Activated naive CD8-positive, alpha-beta T cell treated with anti-CD3 and anti-CD28 coated beads, Interleukin-2, amount 10 ng/mL, durations not matched to agents 7 days and 5 days (primary cell): ENCODE data around the gene CEP68. TPM values are rescaled to one million over a fixed set of nuclear protein-coding genes. Genes with fewer than 3 reads are reported as not detected.

Experiments
- ATAC-seq: fragments of 150-1000 bp; cut with Tn5 transposase; one replicate; pipeline ENCODE4 v1.10.0; 2021; ENCODE audit warnings: low read depth, moderate library complexity
- POLR2A ChIA-PET: fragments of 350-600 bp; sonication (Branson Sonifier 250); formaldehyde crosslinking; loops from one replicate; lab custom pipeline; 2021; ENCODE audit warnings: antibody characterized with exemption; lab: Charles Lee
- DNase-seq: peaks from one replicate; pipeline ENCODE4 v3.0.0; 2021
- H3K27ac Mint-ChIP-seq: one replicate; pipeline ENCODE4 v1.8.0; 2022; ENCODE audit warnings: mild to moderate bottlenecking, mixed read lengths
- H3K27me3 Mint-ChIP-seq: one replicate; pipeline ENCODE4 v1.8.0; 2022; ENCODE audit warnings: mild to moderate bottlenecking, moderate library complexity, mixed read lengths
- H3K36me3 Mint-ChIP-seq: one replicate; pipeline ENCODE4 v1.8.0; 2021; ENCODE audit warnings: mild to moderate bottlenecking, mixed read lengths
- H3K4me1 Mint-ChIP-seq: one replicate; pipeline ENCODE4 v1.8.0; 2021; ENCODE audit warnings: mixed read lengths
- H3K4me3 Mint-ChIP-seq: one replicate; pipeline ENCODE4 v1.8.0; 2022; ENCODE audit warnings: mild to moderate bottlenecking, moderate library complexity, mixed read lengths
- H3K9me3 Mint-ChIP-seq: one replicate; pipeline ENCODE4 v1.8.0; 2021; ENCODE audit warnings: mixed read lengths
- total RNA-seq, 2 experiments: library from RNA; stranded (reverse); gene quantifications; one replicate each; pipeline ENCODE4 v1.2.3, GENCODE V29; 2021

Gene CEP68
- total RNA-seq, 2 experiments from 2014 or later, result 20.9 to 22.8 TPM

DNA sequence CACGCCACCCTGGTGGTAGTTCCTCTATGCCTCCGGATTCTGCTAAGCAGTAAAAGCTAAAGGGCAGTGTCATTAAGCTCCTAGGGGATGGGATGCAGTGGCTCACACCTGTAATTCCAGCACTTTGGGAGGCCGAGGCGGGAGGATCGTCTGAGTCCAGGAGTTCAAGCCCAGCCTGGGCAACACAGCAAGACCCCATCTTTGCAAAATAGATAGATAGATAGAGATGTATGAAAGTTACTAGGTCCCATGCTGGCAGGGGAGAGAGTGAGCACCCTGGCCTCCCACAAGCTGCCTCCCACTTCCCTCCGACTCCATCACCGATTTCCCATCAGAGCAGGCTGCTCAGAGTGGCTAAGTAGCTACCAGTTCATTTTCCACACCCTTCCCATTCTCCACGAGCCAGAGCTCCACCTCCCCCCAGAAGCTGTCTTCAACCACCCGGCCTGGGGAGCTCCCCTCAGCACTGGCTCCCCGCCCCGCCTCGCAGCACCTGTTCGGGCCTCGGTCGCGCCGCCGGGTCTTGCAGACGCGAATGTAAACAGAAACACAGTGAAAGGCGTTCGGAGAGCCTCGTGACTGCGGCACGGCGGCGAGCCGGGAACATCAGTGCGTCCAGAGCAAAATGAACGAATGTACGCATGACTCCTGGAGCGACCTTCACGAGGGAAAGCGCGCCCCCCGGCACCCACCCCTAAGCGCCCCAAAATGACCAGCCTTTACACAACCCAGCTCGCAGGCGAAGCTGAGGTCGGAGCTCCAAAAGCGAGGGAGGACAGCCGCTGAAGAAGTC lies 598 bp upstream of the CEP68 start:
- H3K27ac Mint-ChIP-seq, result peak overlapping the region; percentile 88
- peaks cover 2% of the 10 kb centered on the region for H3K9me3 Mint-ChIP-seq
- ATAC-seq, result peak; percentile 32
- H3K4me3 Mint-ChIP-seq, result peak overlapping the region; percentile 97
- POLR2A ChIA-PET, result interaction anchor here (0.8 to 3.7 kb wide), 7 partner anchors 8 to 172 kb away, joined by 3 to 24 read pairs (median 7); partner anchors contain the start of genes ACTR2 and RAB1A
- peaks cover 13% of the 10 kb centered on the region for H3K36me3 Mint-ChIP-seq
- peaks cover 54% of the 10 kb centered on the region for H3K4me1 Mint-ChIP-seq
- peaks cover 4% of the 10 kb centered on the region for H3K27me3 Mint-ChIP-seq
- DNase-seq, result no peak

DNA sequence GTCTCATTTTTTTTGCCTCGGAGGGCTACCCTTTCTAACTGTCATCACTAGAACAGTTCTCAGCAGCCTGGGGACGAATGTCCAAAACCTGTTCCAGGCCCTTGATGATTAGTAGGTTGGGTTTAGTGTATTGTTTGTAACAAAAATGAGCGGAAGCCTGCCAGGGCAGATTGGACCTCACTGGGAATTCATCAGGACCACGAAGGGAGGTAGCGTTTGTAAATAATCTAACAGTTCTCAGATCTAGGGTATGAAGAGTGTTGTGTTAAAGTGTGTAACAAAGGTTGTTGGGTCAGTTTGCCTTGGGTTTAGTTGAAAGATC lies 799 bp downstream of the CEP68 start:
- Mint-ChIP-seq H3K36me3 (peaks cover 1% of the 10 kb centered on the region), H3K4me3 (peak overlapping the region; percentile 88), H3K4me1 (peaks cover 52% of the 10 kb centered on the region), H3K27ac (peak overlapping the region; percentile 75), H3K27me3 (peaks cover 2% of the 10 kb centered on the region), H3K9me3 (peaks cover under 1% of the 10 kb centered on the region)
- DNase-seq (no peak), ATAC-seq (no peak)
- POLR2A ChIA-PET, result interaction anchor here (0.6 to 3.7 kb wide), 4 partner anchors 13 to 170 kb away, joined by 3 to 24 read pairs (median 14); partner anchors contain the start of genes ACTR2 and RAB1A

DNA sequence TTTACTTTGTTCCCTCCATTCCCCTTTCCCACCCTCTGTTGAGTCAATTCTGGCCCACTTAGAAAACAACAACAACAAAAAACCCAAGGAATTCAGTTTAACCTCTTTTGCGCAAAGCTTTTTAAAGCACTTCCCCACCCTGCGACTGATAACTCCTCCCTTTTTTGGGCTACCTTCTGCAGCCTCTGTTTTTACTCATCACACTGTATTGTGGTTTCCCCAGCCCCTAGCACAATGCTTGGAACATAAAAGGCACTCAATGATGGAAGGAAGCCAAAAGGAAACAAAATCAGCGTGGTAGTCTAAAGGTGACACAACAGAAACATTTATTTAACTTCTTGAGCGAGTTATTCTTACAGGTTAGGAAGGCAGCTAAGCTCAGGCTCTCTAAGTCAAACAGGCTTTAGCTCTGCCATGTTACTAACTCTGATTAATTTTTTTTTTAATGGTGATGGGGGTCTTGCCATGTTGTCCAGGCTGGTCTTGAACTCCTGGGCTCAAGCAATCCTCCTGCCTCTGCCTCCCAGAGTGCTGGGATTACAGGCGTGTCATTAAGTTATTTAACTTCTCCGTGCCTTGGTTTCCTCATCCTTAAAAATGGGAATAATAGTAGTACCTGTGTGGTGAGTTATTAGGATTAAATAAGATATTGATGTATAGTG lies 1.3 kb downstream of the CEP68 start:
- Mint-ChIP-seq H3K27me3 (peaks cover 2% of the 10 kb centered on the region), H3K4me1 (peaks cover 50% of the 10 kb centered on the region), H3K36me3 (no peaks in the 10 kb centered on the region), H3K9me3 (no peaks in the 10 kb centered on the region), H3K4me3 (peak overlapping the region; percentile 88), H3K27ac (peak overlapping the region; percentile 75)
- DNase-seq, result no peak
- POLR2A ChIA-PET, result interaction anchor here (0.6 to 3.7 kb wide), 4 partner anchors 16 to 170 kb away, joined by 3 to 24 read pairs (median 12); partner anchors contain the start of genes ACTR2 and RAB1A
- peak; percentile 54 for ATAC-seq

DNA sequence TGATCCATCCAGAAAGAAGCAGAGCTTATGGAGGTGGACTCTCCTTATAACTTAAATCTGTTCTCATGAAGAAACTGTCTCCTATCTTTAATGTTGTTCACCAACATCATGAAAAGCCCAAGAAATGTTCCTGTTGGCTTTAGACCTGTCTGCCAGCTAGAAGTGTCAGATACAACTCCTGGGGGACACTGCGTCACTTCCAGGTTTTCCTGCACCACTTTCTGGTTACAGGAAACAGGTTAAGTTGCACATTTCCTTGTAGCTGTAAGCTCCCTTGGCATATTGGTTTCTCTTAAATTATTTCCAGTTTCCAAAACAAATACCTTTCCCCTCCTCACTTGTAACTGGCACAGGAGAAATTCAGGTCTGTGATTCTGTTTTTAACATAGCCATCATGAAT lies 2.9 kb downstream of the CEP68 start:
- H3K27me3 Mint-ChIP-seq, result peaks cover 2% of the 10 kb centered on the region
- H3K9me3 Mint-ChIP-seq, result no peaks in the 10 kb centered on the region
- no peaks in the 10 kb centered on the region for H3K36me3 Mint-ChIP-seq
- no peak overlapping the region for H3K27ac Mint-ChIP-seq
- POLR2A ChIA-PET, result interaction anchor here (0.5 to 2.3 kb wide), 5 partner anchors 71 to 536 kb away, joined by 3 to 9 read pairs (median 4); partner anchors contain the start of genes ACTR2 and RAB1A
- H3K4me1 Mint-ChIP-seq, result peaks cover 39% of the 10 kb centered on the region
- no peak for ATAC-seq
- H3K4me3 Mint-ChIP-seq, result no peak overlapping the region
- DNase-seq, result no peak

DNA sequence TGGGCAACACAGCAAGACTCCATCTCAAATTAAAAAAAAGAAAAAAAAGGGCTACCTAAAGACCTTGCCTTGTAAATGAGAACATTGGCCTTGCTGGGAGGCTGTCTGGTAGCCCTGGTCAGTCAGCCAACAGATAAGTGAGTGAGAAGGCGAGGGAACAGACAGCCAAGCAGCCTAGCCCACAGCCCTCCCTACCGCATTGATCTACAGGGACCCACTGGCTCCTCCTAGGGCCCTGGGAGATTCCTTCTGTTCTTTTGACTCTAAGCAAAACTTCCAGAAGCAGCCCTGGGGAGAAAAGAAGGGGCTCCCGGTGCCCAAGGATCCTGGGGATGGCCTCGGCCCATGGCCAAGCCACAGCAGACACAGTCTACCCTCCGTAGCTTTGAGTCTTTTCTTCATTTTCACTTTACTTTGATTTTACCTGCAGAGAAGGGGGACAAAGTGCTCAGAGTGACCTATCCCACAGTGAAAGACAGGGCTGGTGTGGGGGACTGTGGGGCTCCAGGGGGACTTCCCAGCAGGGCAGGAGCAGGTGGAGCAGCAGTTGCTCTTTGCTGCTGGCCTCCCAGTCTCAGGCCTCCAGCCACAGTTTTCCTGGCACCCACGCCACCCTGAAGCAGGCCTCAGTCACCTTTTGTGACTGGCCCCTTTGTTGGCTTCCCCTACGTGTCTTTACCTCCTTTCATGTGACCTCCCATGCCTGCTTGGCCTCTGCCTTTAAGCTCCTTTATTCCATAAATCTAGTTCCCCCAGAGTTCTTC lies 5.1 kb downstream of the CEP68 start:
- DNase-seq (no peak), ATAC-seq (no peak)
- Mint-ChIP-seq H3K36me3 (no peaks in the 10 kb centered on the region), H3K27ac (no peak overlapping the region), H3K4me1 (peaks cover 32% of the 10 kb centered on the region), H3K4me3 (no peak overlapping the region), H3K9me3 (no peaks in the 10 kb centered on the region), H3K27me3 (no peaks in the 10 kb centered on the region)
- POLR2A ChIA-PET, result no interaction called here

DNA sequence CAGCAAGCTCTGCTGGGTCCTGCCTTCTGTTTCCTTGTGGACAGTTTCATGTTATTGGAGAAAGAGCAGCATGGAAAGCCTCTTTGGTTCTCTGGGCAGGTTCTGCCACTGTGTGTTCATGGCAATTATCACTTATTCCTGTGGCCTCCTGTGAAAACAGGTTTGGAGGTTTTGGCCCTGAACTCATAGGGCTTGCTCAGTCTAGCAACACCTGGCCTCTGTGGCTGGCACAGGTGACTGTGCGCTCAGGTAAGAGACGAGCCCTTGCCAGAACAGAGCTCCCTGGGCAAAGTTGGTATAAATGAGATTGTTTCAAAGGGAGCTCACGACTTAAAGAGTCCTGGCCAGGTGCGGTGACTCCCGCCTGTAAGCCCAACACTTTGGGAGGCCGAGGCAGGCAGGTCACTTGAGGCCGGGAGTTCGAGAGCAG lies 5.7 kb downstream of the CEP68 start:
- Mint-ChIP-seq H3K36me3 (no peaks in the 10 kb centered on the region), H3K27ac (no peak overlapping the region), H3K4me1 (peaks cover 31% of the 10 kb centered on the region), H3K9me3 (no peaks in the 10 kb centered on the region), H3K4me3 (no peak overlapping the region), H3K27me3 (no peaks in the 10 kb centered on the region)
- ATAC-seq (no peak), DNase-seq (no peak)
- POLR2A ChIA-PET, result no interaction called here

DNA sequence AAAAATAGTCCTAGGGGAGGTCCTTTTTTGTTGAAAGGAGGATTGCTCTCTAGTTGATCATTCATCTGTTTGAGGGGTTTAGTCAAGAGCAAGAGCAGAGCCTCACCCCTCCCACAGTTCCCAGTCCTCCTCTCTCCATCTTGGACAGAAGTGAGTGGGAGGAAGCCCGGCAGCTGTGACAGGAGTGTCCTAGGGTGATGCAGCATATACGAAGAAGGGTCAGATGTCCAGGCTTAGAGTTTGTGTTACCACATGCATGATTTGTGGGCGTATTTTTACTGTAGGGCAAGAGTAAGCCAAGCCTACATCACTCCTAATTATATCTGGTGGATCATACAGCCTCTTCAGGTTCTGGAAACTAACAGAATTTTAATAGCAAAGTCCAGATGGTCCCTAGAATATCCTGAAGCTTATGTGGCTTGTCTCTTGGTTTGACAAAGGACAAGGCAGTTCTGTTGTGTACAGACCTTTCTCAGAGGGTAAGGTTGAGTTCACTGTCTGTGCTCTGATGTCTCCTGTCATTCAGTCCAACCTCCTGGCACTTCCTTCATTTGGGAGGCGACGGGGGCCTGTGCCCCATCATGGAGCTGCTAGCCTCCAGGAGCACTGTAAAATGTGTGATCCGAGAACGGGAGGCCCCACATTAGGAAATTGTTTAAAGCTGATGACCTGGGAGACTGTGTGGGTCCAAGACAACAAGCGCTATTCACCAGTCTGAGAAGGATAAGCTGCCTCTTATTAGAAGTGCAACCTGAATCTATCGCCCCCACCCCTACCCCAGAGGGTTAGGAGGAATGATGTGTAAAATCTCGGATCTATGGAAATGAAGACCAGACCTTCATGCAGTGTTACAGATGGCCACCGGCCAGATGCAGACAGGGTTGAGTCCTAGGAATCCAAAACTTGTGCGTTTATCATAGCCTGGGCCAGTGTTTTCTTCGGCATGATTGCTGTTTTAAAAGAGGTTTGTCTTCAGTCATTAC lies 6.9 kb downstream of the CEP68 start:
- H3K4me3 Mint-ChIP-seq, result no peak overlapping the region
- H3K9me3 Mint-ChIP-seq, result no peaks in the 10 kb centered on the region
- no peak overlapping the region for H3K27ac Mint-ChIP-seq
- H3K36me3 Mint-ChIP-seq, result no peaks in the 10 kb centered on the region
- H3K4me1 Mint-ChIP-seq, result peaks cover 29% of the 10 kb centered on the region
- POLR2A ChIA-PET, result no interaction called here
- no peaks in the 10 kb centered on the region for H3K27me3 Mint-ChIP-seq
- DNase-seq (no peak), ATAC-seq (no peak)

DNA sequence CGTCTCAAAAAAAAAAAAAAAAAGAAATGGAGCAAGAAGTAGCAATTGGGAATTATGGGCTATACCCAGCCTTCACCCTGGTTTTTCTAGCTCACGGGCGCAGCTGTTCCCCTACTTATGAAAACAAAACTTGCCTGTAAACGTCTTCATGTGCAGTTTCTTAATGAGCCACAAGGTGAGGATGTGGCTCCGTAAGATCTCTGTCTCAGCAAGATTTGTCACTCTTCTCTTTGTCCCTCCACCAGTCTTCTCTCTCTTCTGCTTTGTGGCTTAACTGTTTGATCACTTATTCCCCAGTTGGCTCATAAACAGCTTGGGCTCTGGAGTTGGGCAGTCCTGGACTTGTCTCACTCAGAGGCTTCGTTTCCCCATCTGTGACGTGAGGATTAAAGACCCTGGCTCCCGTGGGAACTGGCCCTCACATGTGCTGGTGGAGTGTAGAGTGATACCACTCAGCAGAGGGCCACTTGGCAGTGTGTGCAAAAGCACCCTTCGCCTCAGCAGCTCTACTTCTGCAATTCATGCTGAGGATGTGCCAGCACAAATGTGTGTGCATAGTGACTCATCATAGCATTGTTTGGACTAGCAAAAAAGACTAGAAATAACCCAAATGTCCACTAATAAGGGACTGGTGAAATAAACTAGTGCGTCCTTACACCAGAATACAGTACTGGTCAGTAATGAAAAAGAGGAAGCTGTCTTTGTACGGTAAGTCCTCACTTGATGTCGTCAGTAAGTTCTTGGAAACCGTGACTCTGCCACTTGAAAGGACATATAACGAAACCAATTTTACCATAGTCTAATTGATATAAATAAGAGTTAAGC lies 8.7 kb downstream of the CEP68 start:
- ATAC-seq (peak; percentile 76), DNase-seq (no peak)
- peak overlapping the region; percentile 70 for H3K27ac Mint-ChIP-seq
- no peaks in the 10 kb centered on the region for H3K9me3 Mint-ChIP-seq
- POLR2A ChIA-PET, result interaction anchor here (0.6 to 1.9 kb wide), 8 partner anchors 9 to 542 kb away, joined by 3 to 7 read pairs (median 4); partner anchors contain the start of genes ACTR2, CEP68 and RAB1A
- no peak overlapping the region for H3K4me3 Mint-ChIP-seq
- H3K4me1 Mint-ChIP-seq, result peaks cover 28% of the 10 kb centered on the region
- H3K27me3 Mint-ChIP-seq, result no peaks in the 10 kb centered on the region
- no peaks in the 10 kb centered on the region for H3K36me3 Mint-ChIP-seq

DNA sequence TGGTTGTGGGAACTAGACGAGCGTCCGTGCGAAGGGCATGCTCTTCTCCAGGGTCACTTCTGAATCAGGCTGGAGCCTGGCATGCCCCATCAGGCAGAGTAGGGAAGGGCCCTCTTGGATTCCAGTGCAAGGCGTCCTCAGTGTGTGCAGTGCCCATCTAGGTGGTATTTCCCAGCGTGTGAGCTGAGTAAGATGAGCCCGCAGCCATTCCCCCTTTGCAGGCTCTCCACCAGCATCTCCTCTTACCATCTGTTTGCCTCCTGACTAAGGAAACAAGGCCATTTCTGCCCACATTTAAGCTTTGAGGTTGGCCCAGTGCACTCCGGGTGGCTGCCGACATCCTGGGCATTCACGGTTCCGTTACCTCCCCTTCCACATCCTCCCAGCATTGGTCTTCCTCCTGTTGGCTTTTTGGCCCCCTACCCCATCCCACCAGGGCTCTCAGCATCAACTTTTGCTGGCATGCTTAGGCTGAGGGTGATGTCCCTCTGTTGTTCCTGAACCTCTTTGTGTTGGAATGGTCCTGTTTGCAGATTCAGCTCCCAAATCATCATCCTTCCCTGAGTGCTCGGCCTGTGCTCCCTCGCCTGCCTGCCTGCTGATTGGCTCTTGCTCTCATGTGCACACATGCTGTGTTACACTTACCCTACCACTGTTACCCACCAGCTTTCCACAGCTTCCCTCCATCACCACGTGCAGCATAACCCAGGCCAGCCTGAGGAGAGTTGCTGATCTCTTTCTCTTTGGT lies 11.8 kb downstream of the CEP68 start:
- Mint-ChIP-seq H3K36me3 (no peaks in the 10 kb centered on the region), H3K9me3 (no peaks in the 10 kb centered on the region), H3K4me3 (no peak overlapping the region), H3K27me3 (no peaks in the 10 kb centered on the region), H3K4me1 (peaks cover 32% of the 10 kb centered on the region), H3K27ac (peak overlapping the region; percentile 83)
- DNase-seq (no peak), ATAC-seq (peak; percentile 29)
- POLR2A ChIA-PET, result interaction anchor here (1.5 kb wide), 1 partner anchor 62 kb away, joined by 7 read pairs; the partner anchor contains the start of gene RAB1A

DNA sequence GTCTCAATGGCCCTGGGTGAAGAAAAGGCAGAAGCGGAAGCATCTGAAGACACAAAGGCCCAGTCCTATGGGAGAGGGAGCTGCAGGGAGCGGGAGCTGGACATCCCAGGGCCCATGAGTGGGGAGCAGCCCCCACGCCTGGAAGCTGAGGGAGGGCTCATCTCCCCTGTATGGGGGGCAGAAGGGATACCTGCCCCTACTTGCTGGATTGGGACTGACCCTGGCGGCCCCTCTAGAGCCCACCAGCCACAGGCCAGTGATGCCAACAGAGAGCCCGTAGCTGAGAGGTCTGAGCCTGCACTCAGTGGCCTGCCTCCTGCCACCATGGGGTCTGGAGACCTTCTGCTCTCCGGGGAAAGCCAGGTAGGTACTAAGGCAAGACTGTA lies 13.2 kb downstream of the CEP68 start:
- no peak for ATAC-seq
- Mint-ChIP-seq H3K36me3 (no peaks in the 10 kb centered on the region), H3K27ac (peak overlapping the region; percentile 60), H3K9me3 (no peaks in the 10 kb centered on the region), H3K4me3 (no peak overlapping the region), H3K4me1 (peaks cover 26% of the 10 kb centered on the region), H3K27me3 (no peaks in the 10 kb centered on the region)
- POLR2A ChIA-PET, result interaction anchor here (0.8 kb wide), 1 partner anchor 61 kb away, joined by 3 read pairs; the partner anchor contains the start of gene RAB1A
- no peak for DNase-seq
